ENCODE data around the gene CISH. TPM values are rescaled to one million over a fixed set of nuclear protein-coding genes. Genes with fewer than 3 reads are reported as not detected.

The CISH gene
- total and polyA plus RNA-seq, 9 of the 15 experiments (the other 6 are each of a cell fraction or from before 2014, with no cell fraction given): 1.7 to 47.7 (median 18.3) TPM

GRCh38 chr3:50650018-50650417, 38.4 kb upstream of the CISH start:
- CTCF ChIA-PET (ENCODE audit: low intra/inter-chr PET ratio): no interaction called here
- H3K27me3 ChIP-seq (ENCODE audit: control insufficient read depth in 2 of 2, insufficient read depth in 2 of 2, low read length in 2 of 2): no peaks in the 10 kb centered on the region
- in situ Hi-C loops (cut with MboI): no loop called here

GRCh38 chr3:50649451-50649931, 37.9 kb upstream of the CISH start:
- peaks cover 0 to 4% of the 10 kb centered on the region in 2 experiments; a peak in 2 of 5 replicates for H3K4me1 ChIP-seq (replicated peaks in 1 of 2; ENCODE audit: control insufficient read depth in 2 of 2, insufficient read depth in 2 of 2, low read length in 2 of 2)
- in situ Hi-C loops (cut with MboI): loop anchor here (25.0 kb wide), 1 partner anchor 1038 kb away; no protein-coding TSS in a partner anchor
- BruUV-seq (replicated peaks): no TSS peak
- H3K4me2 ChIP-seq (ENCODE audit: insufficient read depth, low read length): no peak overlapping the region
- H4K20me1 ChIP-seq (replicated peaks; ENCODE audit: control insufficient read depth, insufficient read depth, low read length): peaks cover 6% of the 10 kb centered on the region; the same call in 1 of the 2 replicates
- WGBS (ENCODE audit: insufficient coverage, low coverage, missing lambda C conversion rate): 64% methylated on average over 6 of the region's 8 CpGs
- CTCF ChIA-PET (ENCODE audit: low intra/inter-chr PET ratio): no interaction called here
- DNase-seq (ENCODE audit: extremely low read depth in 1 of 4, low spot score in 3 of 4): no peak
- FAIRE-seq: no peak
- H2AFZ ChIP-seq (ENCODE audit: low read depth, low read length): no peak overlapping the region
- ATAC-seq: no peak
- H3K27ac ChIP-seq (ENCODE audit: extremely low read depth, low read depth, low read length): no peak overlapping the region
- intact Hi-C loops (cut with micrococcal nuclease): no loop called here
- H3K9me1 ChIP-seq (ENCODE audit: control insufficient read depth, insufficient read depth, low read length): no peaks in the 10 kb centered on the region
- no peaks in the 10 kb centered on the region for H3K79me2 ChIP-seq (ENCODE audit: control insufficient read depth, insufficient read depth, low read length)
- no peak for TF ChIP-seq ARHGAP35 (IDR thresholded peaks at IDR 0.05; ENCODE audit: partially characterized antibody)
- TF ChIP-seq ZNF12 (CRISPR knock-in tag; IDR thresholded peaks at IDR 0.05): no peak
- TF ChIP-seq ZNF395 (CRISPR knock-in tag; IDR thresholded peaks at IDR 0.05): no peak
- no peak for TF ChIP-seq RERE (CRISPR knock-in tag; IDR thresholded peaks at IDR 0.05; ENCODE audit: borderline replicate concordance)
- no peak for TF ChIP-seq NONO (IDR thresholded peaks at IDR 0.05; ENCODE audit: low read depth in 2 of 2, low read length in 1 of 2)
- TF ChIP-seq SP1 (CRISPR knock-in tag; IDR thresholded peaks at IDR 0.05): no peak
- TF ChIP-seq BHLHE40 (IDR thresholded peaks at IDR 0.05; ENCODE audit: low read length): no peak
- no peaks in the 10 kb centered on the region for H3K27me3 ChIP-seq (ENCODE audit: control insufficient read depth in 2 of 2, insufficient read depth in 2 of 2, low read length in 2 of 2)
- H3K36me3 ChIP-seq (ENCODE audit: control insufficient read depth, insufficient read depth, low read length): peaks cover 30% of the 10 kb centered on the region; the same call in 1 of the 3 replicates
- POLR2A ChIA-PET: interaction anchor here (1.0 kb wide), 1 partner anchor 8 kb away, joined by 4 read pairs; no protein-coding TSS in a partner anchor
- no peak overlapping the region for H3K9ac ChIP-seq (ENCODE audit: insufficient read depth in 1 of 2, low read depth in 2 of 2, low read length in 2 of 2)
- no peak overlapping the region for H3K4me3 ChIP-seq
- H3K9me3 ChIP-seq (replicated peaks; ENCODE audit: control insufficient read depth, insufficient read depth, low read depth, low read length): no peaks in the 10 kb centered on the region

More at GRCh38 chr3:50650018-50650417, 38.4 kb upstream of the CISH start:
- TF ChIP-seq ARNT (IDR thresholded peaks at IDR 0.05): peak in 1 of 2 experiments; percentile 100; a peak in 2 of 4 replicates
- TF ChIP-seq EZH2 (IDR thresholded peaks at IDR 0.05; ENCODE audit: borderline replicate concordance, low read depth, low read length): no peak
- 0 out of 2 replicates have a peak, but pooled peaks have one; percentile 90 for TF ChIP-seq YBX1 (IDR thresholded peaks at IDR 0.05)
- H3K4me3 ChIP-seq: no peak overlapping the region
- H3K9ac ChIP-seq (ENCODE audit: insufficient read depth in 1 of 2, low read depth in 2 of 2, low read length in 2 of 2): no peak overlapping the region
- H3K4me1 ChIP-seq (replicated peaks in 1 of 2; ENCODE audit: control insufficient read depth in 2 of 2, insufficient read depth in 2 of 2, low read length in 2 of 2): peaks cover 0 to 4% of the 10 kb centered on the region in 2 experiments; a peak in 2 of 5 replicates
- H3K27ac ChIP-seq (ENCODE audit: extremely low read depth, low read depth, low read length): no peak overlapping the region
- H3K9me1 ChIP-seq (ENCODE audit: control insufficient read depth, insufficient read depth, low read length): no peaks in the 10 kb centered on the region
- ATAC-seq (no peak), FAIRE-seq (no peak), DNase-seq (ENCODE audit: extremely low read depth in 1 of 4, low spot score in 3 of 4) (no peak)
- intact Hi-C loops (cut with micrococcal nuclease): no loop called here
- POLR2A ChIA-PET: no interaction called here
- H2AFZ ChIP-seq (ENCODE audit: low read depth, low read length): no peak overlapping the region
- peaks cover 26% of the 10 kb centered on the region; the same call in 1 of the 3 replicates for H3K36me3 ChIP-seq (ENCODE audit: control insufficient read depth, insufficient read depth, low read length)
- H4K20me1 ChIP-seq (replicated peaks; ENCODE audit: control insufficient read depth, insufficient read depth, low read length): peaks cover 6% of the 10 kb centered on the region; the same call in 1 of the 2 replicates
- WGBS (ENCODE audit: insufficient coverage, low coverage, missing lambda C conversion rate): 67% methylated on average over 1 of the region's 1 CpG
- BruUV-seq (replicated peaks): no TSS peak
- no peak overlapping the region for H3K4me2 ChIP-seq (ENCODE audit: insufficient read depth, low read length)
- H3K79me2 ChIP-seq (ENCODE audit: control insufficient read depth, insufficient read depth, low read length): no peaks in the 10 kb centered on the region
- H3K9me3 ChIP-seq (replicated peaks; ENCODE audit: control insufficient read depth, insufficient read depth, low read depth, low read length): no peaks in the 10 kb centered on the region

Data from K562 (cell line).